OCI-LY7 (cell line): ENCODE results near the gene HIP1R. TPM values are rescaled to one million over a fixed set of nuclear protein-coding genes. Genes with fewer than 3 reads are reported as not detected.
A peak's percentile ranks its signal among the peaks of the same experiment; 100 is the strongest.

Experiments used
- BruUV-seq: library from RNA; stranded (reverse); fragments of 400-500 nt; replicated peaks from 2 replicates; lab custom pipeline; 2021; lab: Mats Ljungman, UMichigan
- CTCF ChIA-PET: fragments of 300-600 bp; sonication (Branson Sonifier 250); formaldehyde crosslinking; loops from one replicate; lab custom pipeline; 2022; ENCODE audit warnings: antibody characterized with exemption; ENCODE audit not compliant: unreplicated experiment; lab: Charles Lee
- POLR2A ChIA-PET: fragments of 300-600 bp; sonication (Branson Sonifier 250); formaldehyde crosslinking; loops from one replicate; lab custom pipeline; 2022; ENCODE audit warnings: antibody characterized with exemption; lab: Charles Lee
- DNase-seq: peaks from one replicate; pipeline ENCODE4 v3.0.0-alpha.2; 2015; ENCODE audit warnings: low spot score
- H2AFZ ChIP-seq: fragments of 200-600 bp; sonication (generic), shearing (Covaris generic); 2 replicates; pipeline ENCODE4 v1.6.1; 2014; ENCODE audit warnings: mild to moderate bottlenecking, antibody characterized with exemption, low read length, moderate library complexity
- H3K27ac ChIP-seq: fragments of 200-600 bp; sonication (generic); 2 replicates; pipeline ENCODE4 v1.5.1; 2014; ENCODE audit warnings: mixed run types, low read depth, mild to moderate bottlenecking, moderate library complexity, low read length, inconsistent platforms; ENCODE audit not compliant: poor library complexity, severe bottlenecking
- H3K36me3 ChIP-seq: fragments of 200-600 bp; sonication (generic); 2 replicates; pipeline ENCODE4 v1.6.1; 2014; ENCODE audit warnings: mild to moderate bottlenecking, antibody characterized with exemption, low read length, moderate library complexity, mixed read lengths; ENCODE audit not compliant: insufficient read depth
- H3K4me1 ChIP-seq: fragments of 200-600 bp; sonication (generic); 2 replicates; pipeline ENCODE4 v1.5.1; 2014; ENCODE audit warnings: mild to moderate bottlenecking, low read length; ENCODE audit not compliant: insufficient read depth, poor library complexity, severe bottlenecking
- H3K4me2 ChIP-seq: fragments of 200-600 bp; sonication (generic); 2 replicates; pipeline ENCODE4 v1.6.1; 2014; ENCODE audit warnings: mild to moderate bottlenecking, low read length
- H3K4me3 ChIP-seq: fragments of 200-600 bp; sonication (generic); 2 replicates; pipeline ENCODE4 v1.5.1; 2014; ENCODE audit warnings: mild to moderate bottlenecking, low read depth, low read length; ENCODE audit not compliant: poor library complexity, severe bottlenecking
- H3K79me2 ChIP-seq: fragments of 200-600 bp; sonication (generic); 2 replicates; pipeline ENCODE4 v1.6.1; 2016; ENCODE audit warnings: low read depth, mild to moderate bottlenecking, low read length, moderate library complexity, mixed read lengths; ENCODE audit not compliant: insufficient read depth
- H3K9me2 ChIP-seq: fragments of 200-600 bp; sonication (generic); 2 replicates; pipeline ENCODE4 v1.6.1; 2016; ENCODE audit warnings: mild to moderate bottlenecking, low read length, mixed read lengths; ENCODE audit not compliant: insufficient read depth
- H3K9me3 ChIP-seq: fragments of 200-600 bp; sonication (generic); 2 replicates; pipeline ENCODE4 v1.6.1; 2014; ENCODE audit warnings: mild to moderate bottlenecking, mixed run types, low read length, mixed read lengths
- H4K20me1 ChIP-seq: fragments of 200-600 bp; sonication (generic); 2 replicates; pipeline ENCODE4 v1.6.1; 2014; ENCODE audit warnings: mild to moderate bottlenecking, antibody characterized with exemption, low read length, moderate library complexity, mixed read lengths; ENCODE audit not compliant: insufficient read depth
- EZH2phosphoT487 ChIP-seq: fragments of 200-600 bp; sonication (generic); IDR thresholded peaks from 2 replicates; pipeline ENCODE4 v1.6.1; 2018; ENCODE audit warnings: low read depth, borderline replicate concordance, mild to moderate bottlenecking, mixed run types, antibody characterized with exemption, low read length, moderate library complexity, mixed read lengths
- intact Hi-C: fragments of 100-400 bp; cut with micrococcal nuclease; formaldehyde crosslinking; loops from one replicate; pipeline ENCODE4 v1.10.0; 2022; ENCODE audit not compliant: unreplicated experiment
- total RNA-seq, 2 experiments: library from RNA; depleted of rRNA in 1 of 2; stranded (reverse); fragments of >200 nt in 1 of 2; shearing (Covaris generic) in 1 of 2; gene quantifications; 2 replicates each; pipeline ENCODE4 v1.2.3, GENCODE V29; 2014 to 2022
- TF ChIP-seq, protein P1 (sequence below): fragments of 200-600 bp; sonication (generic); conservative IDR thresholded peaks from 2 replicates; pipeline ENCODE4 v1.5.1; 2014; ENCODE audit warnings: mild to moderate bottlenecking, antibody characterized with exemption, low read length, moderate library complexity, mixed read lengths

The HIP1R gene
- total RNA-seq, 2 experiments from 2014 or later, result 56.5 to 66.4 TPM

DNA sequence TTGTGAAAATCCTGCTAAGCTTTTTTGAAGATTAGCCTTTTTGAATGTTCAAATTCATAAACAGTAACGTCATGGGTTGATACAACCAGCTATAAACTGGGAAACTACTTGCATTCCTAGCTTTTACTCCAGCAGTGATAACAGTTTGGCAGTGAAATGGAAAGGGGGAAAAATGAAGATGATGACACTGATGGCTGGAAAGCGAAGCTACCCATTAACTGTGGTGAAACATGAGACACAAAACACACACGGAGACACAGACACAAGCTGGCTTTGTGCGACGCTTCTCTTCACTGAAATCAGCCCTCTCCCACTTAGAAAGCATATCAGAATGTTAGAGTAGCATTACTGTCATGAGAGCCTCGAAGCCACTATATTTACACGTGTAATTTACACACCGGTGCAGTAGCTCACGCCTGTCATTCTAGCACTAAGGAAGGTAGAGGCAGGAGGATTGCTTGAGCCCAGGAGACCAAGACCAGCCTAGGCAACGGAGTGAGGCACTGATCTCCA is 45.0 kb downstream of the HIP1R start:
- TF ChIP-seq, protein P1, sequence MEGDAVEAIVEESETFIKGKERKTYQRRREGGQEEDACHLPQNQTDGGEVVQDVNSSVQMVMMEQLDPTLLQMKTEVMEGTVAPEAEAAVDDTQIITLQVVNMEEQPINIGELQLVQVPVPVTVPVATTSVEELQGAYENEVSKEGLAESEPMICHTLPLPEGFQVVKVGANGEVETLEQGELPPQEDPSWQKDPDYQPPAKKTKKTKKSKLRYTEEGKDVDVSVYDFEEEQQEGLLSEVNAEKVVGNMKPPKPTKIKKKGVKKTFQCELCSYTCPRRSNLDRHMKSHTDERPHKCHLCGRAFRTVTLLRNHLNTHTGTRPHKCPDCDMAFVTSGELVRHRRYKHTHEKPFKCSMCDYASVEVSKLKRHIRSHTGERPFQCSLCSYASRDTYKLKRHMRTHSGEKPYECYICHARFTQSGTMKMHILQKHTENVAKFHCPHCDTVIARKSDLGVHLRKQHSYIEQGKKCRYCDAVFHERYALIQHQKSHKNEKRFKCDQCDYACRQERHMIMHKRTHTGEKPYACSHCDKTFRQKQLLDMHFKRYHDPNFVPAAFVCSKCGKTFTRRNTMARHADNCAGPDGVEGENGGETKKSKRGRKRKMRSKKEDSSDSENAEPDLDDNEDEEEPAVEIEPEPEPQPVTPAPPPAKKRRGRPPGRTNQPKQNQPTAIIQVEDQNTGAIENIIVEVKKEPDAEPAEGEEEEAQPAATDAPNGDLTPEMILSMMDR, result no peak
- no peak for TF ChIP-seq EZH2phosphoT487
- H3K9me2 ChIP-seq, result no peaks in the 10 kb centered on the region
- ChIA-PET POLR2A (interaction anchor here (1.5 to 2.2 kb wide), 3 partner anchors 9 to 353 kb away, joined by 3 to 9 read pairs (median 4); partner anchors contain the start of genes MPHOSPH9 and MTRFR), CTCF (no interaction called here)
- no peaks in the 10 kb centered on the region for H3K9me3 ChIP-seq
- peaks cover 41% of the 10 kb centered on the region for H3K4me1 ChIP-seq
- no peak overlapping the region for H2AFZ ChIP-seq
- no peaks in the 10 kb centered on the region for H3K79me2 ChIP-seq
- no peak overlapping the region for H3K4me3 ChIP-seq
- no peak overlapping the region for H3K27ac ChIP-seq
- intact Hi-C loops, result loop anchor here (2.0 to 10.0 kb wide), 2 partner anchors 73 to 355 kb away; partner anchors contain the start of genes MPHOSPH9 and MTRFR
- H3K36me3 ChIP-seq, result no peaks in the 10 kb centered on the region
- no peak for DNase-seq
- H3K4me2 ChIP-seq, result no peak overlapping the region
- H4K20me1 ChIP-seq, result no peaks in the 10 kb centered on the region
- BruUV-seq, result no TSS peak

GRCh38 chr12:122880668-122881067 is 45.4 kb downstream of the HIP1R start:
- intact Hi-C loops, result loop anchor here (2.0 to 10.0 kb wide), 2 partner anchors 72 to 354 kb away; partner anchors contain the start of genes MPHOSPH9 and MTRFR
- no peaks in the 10 kb centered on the region for H3K36me3 ChIP-seq
- peak; percentile 66 for DNase-seq
- H2AFZ ChIP-seq, result no peak overlapping the region
- H3K27ac ChIP-seq, result no peak overlapping the region
- no peaks in the 10 kb centered on the region for H3K9me2 ChIP-seq
- no peak overlapping the region for H3K4me3 ChIP-seq
- TF ChIP-seq, protein P1, result peak; percentile 83
- TF ChIP-seq EZH2phosphoT487, result no peak
- H4K20me1 ChIP-seq, result no peaks in the 10 kb centered on the region
- ChIA-PET CTCF (no interaction called here), POLR2A (interaction anchor here (1.5 to 2.2 kb wide), 3 partner anchors 10 to 352 kb away, joined by 3 to 9 read pairs (median 4); partner anchors contain the start of genes MPHOSPH9 and MTRFR)
- peak overlapping the region; percentile 1; the same call in 1 of the 2 replicates for H3K4me2 ChIP-seq
- no TSS peak for BruUV-seq
- H3K79me2 ChIP-seq, result no peaks in the 10 kb centered on the region
- H3K4me1 ChIP-seq, result peaks cover 38% of the 10 kb centered on the region
- H3K9me3 ChIP-seq, result no peaks in the 10 kb centered on the region
